SK-N-SH treated with all-trans-retinoic acid at 6 μM for 48 hours (cell line): ENCODE data around the gene ZFYVE19.

ENCODE experiments used
- ARNTL ChIP-seq: fragments of 450-650 bp; formaldehyde crosslinking; IDR thresholded peaks from 2 replicates; pipeline ENCODE4 v1.5.0; 2020; ENCODE audit warnings: low read depth, mild to moderate bottlenecking, moderate library complexity, borderline replicate concordance
- CSDC2 ChIP-seq: fragments of 250-450 bp; sonication (Bioruptor Pico); IDR thresholded peaks from 2 replicates; pipeline ENCODE4 v1.5.0; 2020; ENCODE audit warnings: mild to moderate bottlenecking, moderate library complexity
- ESRRG ChIP-seq: fragments of 250-450 bp; sonication (Bioruptor Pico); IDR thresholded peaks from 2 replicates; pipeline ENCODE4 v1.6.1; 2021; ENCODE audit warnings: mild to moderate bottlenecking
- ISL1 ChIP-seq: fragments of 250-450 bp; sonication (Bioruptor Pico); IDR thresholded peaks from 2 replicates; pipeline ENCODE4 v2.1.2; 2022; ENCODE audit warnings: mild to moderate bottlenecking, moderate library complexity
- RARB ChIP-seq: fragments of 250-450 bp; sonication (Bioruptor Pico); IDR thresholded peaks from 2 replicates; pipeline ENCODE4 v1.8.0; 2021; ENCODE audit warnings: mild to moderate bottlenecking, moderate library complexity
- SNAI2 ChIP-seq: fragments of 250-450 bp; sonication (Bioruptor Pico); IDR thresholded peaks from 2 replicates; pipeline ENCODE4 v1.5.0; 2020; ENCODE audit warnings: mild to moderate bottlenecking, moderate library complexity
- ZFP3 ChIP-seq: fragments of 250-450 bp; sonication (Bioruptor Pico); IDR thresholded peaks from 2 replicates; pipeline ENCODE4 v1.5.0; 2020; ENCODE audit warnings: mild to moderate bottlenecking, moderate library complexity
- ZFP30 ChIP-seq: fragments of 450-650 bp; formaldehyde crosslinking; IDR thresholded peaks from 2 replicates; pipeline ENCODE4 v1.5.0; 2022; ENCODE audit warnings: mild to moderate bottlenecking, moderate library complexity
- TF ChIP-seq, protein P1 (sequence below): fragments of 250-450 bp; sonication (Bioruptor Pico); IDR thresholded peaks from 2 replicates; pipeline ENCODE4 v1.8.0; 2021; ENCODE audit warnings: low read depth, mild to moderate bottlenecking, moderate library complexity, borderline replicate concordance

GRCh38 chr15:40852529-40852928 is 45.6 kb downstream of the ZFYVE19 start:
- TF ChIP-seq ZFP30 (CRISPR knock-in tag) (no peak), ESRRG (no peak), ARNTL (CRISPR knock-in tag) (no peak), ZFP3 (no peak), CSDC2 (CRISPR knock-in tag) (no peak), RARB (CRISPR knock-in tag) (no peak), ISL1 (CRISPR knock-in tag) (no peak), SNAI2 (CRISPR knock-in tag) (no peak)
- TF ChIP-seq, protein P1, sequence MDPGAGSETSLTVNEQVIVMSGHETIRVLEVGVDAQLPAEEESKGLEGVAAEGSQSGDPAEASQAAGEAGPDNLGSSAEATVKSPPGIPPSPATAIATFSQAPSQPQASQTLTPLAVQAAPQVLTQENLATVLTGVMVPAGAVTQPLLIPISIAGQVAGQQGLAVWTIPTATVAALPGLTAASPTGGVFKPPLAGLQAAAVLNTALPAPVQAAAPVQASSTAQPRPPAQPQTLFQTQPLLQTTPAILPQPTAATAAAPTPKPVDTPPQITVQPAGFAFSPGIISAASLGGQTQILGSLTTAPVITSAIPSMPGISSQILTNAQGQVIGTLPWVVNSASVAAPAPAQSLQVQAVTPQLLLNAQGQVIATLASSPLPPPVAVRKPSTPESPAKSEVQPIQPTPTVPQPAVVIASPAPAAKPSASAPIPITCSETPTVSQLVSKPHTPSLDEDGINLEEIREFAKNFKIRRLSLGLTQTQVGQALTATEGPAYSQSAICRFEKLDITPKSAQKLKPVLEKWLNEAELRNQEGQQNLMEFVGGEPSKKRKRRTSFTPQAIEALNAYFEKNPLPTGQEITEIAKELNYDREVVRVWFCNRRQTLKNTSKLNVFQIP (CRISPR knock-in tag): no peak
